GM23248 (cell line): ENCODE results near the gene MYMK. TPM values are rescaled to one million over a fixed set of nuclear protein-coding genes. Genes with fewer than 3 reads are reported as not detected.

Experiments used
- DNase-seq: peaks from one replicate; pipeline ENCODE4 v3.0.0-alpha.2; 2015
- H2AFZ ChIP-seq: fragments of 200-600 bp; sonication (generic); 2 replicates; pipeline ENCODE4 v1.6.1; 2016; ENCODE audit warnings: antibody characterized with exemption
- H3F3A ChIP-seq: fragments of 200-600 bp; sonication (generic); 2 replicates; pipeline ENCODE4 v1.6.1; 2016; ENCODE audit warnings: mild to moderate bottlenecking, antibody characterized with exemption, mixed run types; ENCODE audit not compliant: insufficient read depth
- H3K27ac ChIP-seq: fragments of 200-600 bp; sonication (generic); 2 replicates; pipeline ENCODE4 v1.5.1; 2016; ENCODE audit warnings: mild to moderate bottlenecking
- H3K27me3 ChIP-seq: fragments of 200-600 bp; sonication (generic); replicated peaks from 2 replicates; pipeline ENCODE4 v1.6.1; 2016; ENCODE audit warnings: mild to moderate bottlenecking; ENCODE audit not compliant: insufficient read depth
- H3K36me3 ChIP-seq: fragments of 200-600 bp; sonication (generic); 2 replicates; pipeline ENCODE4 v1.6.1; 2016; ENCODE audit warnings: low read depth, mild to moderate bottlenecking
- H3K4me1 ChIP-seq: fragments of 200-600 bp; sonication (generic); 2 replicates; pipeline ENCODE4 v1.6.1; 2016; ENCODE audit warnings: mild to moderate bottlenecking; ENCODE audit not compliant: insufficient read depth
- H3K4me2 ChIP-seq: fragments of 200-600 bp; sonication (generic); one replicate; pipeline ENCODE4 v1.6.1; 2016; ENCODE audit warnings: mild to moderate bottlenecking; ENCODE audit not compliant: unreplicated experiment
- H3K4me3 ChIP-seq: fragments of 200-600 bp; sonication (generic); 2 replicates; pipeline ENCODE4 v1.5.1; 2016; ENCODE audit warnings: mild to moderate bottlenecking
- H3K79me2 ChIP-seq: fragments of 200-600 bp; sonication (generic); 2 replicates; pipeline ENCODE4 v1.6.1; 2016; ENCODE audit warnings: mild to moderate bottlenecking; ENCODE audit not compliant: insufficient read depth
- H3K9ac ChIP-seq: fragments of 200-600 bp; sonication (generic); 2 replicates; pipeline ENCODE4 v1.6.1; 2016; ENCODE audit warnings: mild to moderate bottlenecking
- H3K9me2 ChIP-seq: fragments of 200-600 bp; sonication (generic); 2 replicates; pipeline ENCODE4 v1.6.1; 2016; ENCODE audit warnings: mixed run types, mild to moderate bottlenecking, moderate library complexity; ENCODE audit not compliant: insufficient read depth
- H3K9me3 ChIP-seq: fragments of 200-600 bp; sonication (generic); one replicate; pipeline ENCODE4 v1.6.1; 2017; ENCODE audit warnings: low read depth
- H4K20me1 ChIP-seq: fragments of 200-600 bp; sonication (generic); 2 replicates; pipeline ENCODE4 v1.6.0; 2016; ENCODE audit not compliant: insufficient read depth
- EZH2 ChIP-seq: fragments of 200-600 bp; sonication (generic); IDR thresholded peaks from 2 replicates; pipeline ENCODE4 v1.6.1; 2018; ENCODE audit warnings: antibody characterized with exemption, mild to moderate bottlenecking; ENCODE audit not compliant: insufficient read depth, poor library complexity, severe bottlenecking
- EZH2phosphoT487 ChIP-seq: fragments of 200-600 bp; sonication (generic); IDR thresholded peaks from 2 replicates; pipeline ENCODE4 v1.6.1; 2018; ENCODE audit warnings: antibody characterized with exemption, moderate library complexity, mild to moderate bottlenecking, low read depth; ENCODE audit not compliant: insufficient read depth
- WGBS, 2 experiments: methylation state at CpG; one replicate each; pipeline ENCODE4 v1.1.6; 2015 to 2017; ENCODE audit warnings: low lambda C conversion rate in 2 of 2, low coverage in 1 of 2; ENCODE audit errors: missing lambda C conversion rate in 2 of 2; 5-methylcytosine and 5-hydroxymethylcytosine counted together
- in situ Hi-C: fragments of 300-500 bp; cut with MboI; formaldehyde crosslinking; loops from 2 replicates; pipeline ENCODE4 v1.15.0; 2020
- polyA plus RNA-seq: library from polyadenylated mRNA; unstranded; fragments of >200 nt; fragmentation: Nextera tagmentation; extraction: Ambion mirVana; gene quantifications from 2 replicates; pipeline ENCODE4 v1.2.1, GENCODE V29; 2016
- total RNA-seq: library from RNA; depleted of rRNA; stranded (reverse); fragments of >200 nt; shearing (Covaris generic); gene quantifications from 2 replicates; pipeline ENCODE4 v1.2.3, GENCODE V29; 2014

The MYMK gene
- total and polyA plus RNA-seq, 2 experiments from 2014 or later: not detected

DNA sequence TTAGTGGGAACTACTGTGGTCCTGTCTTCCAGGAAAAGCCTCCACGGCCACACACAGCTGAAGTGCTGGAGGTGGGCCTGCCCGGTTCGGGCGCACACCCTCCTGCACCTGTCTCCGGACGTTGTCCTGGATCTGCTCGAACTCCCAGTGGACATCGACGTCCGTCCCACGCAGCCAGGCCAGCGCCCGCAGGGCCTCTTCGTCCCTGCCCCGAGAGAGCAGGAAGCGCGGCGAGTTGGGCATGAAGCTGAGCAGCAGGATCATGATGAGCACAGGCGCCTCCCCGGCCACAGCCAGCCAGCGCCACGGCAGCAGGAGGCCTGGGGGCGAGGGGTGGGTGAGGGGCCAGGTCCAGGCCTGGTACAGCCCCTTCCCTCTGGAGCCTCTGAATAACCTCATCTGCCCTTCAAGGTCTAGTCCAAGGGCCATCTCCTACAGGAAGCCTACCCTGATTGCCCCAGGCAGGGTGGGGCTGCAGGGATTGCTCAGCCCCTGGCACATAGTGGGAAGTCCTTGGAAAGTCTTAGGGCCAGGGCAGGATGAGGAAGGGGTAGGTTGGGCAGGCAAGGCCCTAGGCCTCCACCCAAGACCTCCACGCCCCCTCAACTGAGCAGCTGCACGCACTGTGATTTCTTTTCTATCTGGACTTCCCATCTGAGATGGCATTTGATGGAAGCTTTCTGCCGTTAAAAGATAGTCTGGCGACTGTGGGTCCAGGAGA, 49.3 kb downstream of the MYMK start:
- Histone ChIP-seq H3K36me3 (no peaks in the 10 kb centered on the region), H3K4me2 (no peak overlapping the region), H3F3A (no peaks in the 10 kb centered on the region), H3K9me3 (no peaks in the 10 kb centered on the region), H3K9ac (no peak overlapping the region), H3K4me1 (no peaks in the 10 kb centered on the region), H3K9me2 (no peaks in the 10 kb centered on the region), H3K27me3 (no peaks in the 10 kb centered on the region), H2AFZ (no peak overlapping the region), H3K27ac (no peak overlapping the region), H3K4me3 (no peak overlapping the region), H3K79me2 (no peaks in the 10 kb centered on the region), H4K20me1 (no peaks in the 10 kb centered on the region)
- TF ChIP-seq EZH2 (no peak), EZH2phosphoT487 (no peak)
- in situ Hi-C loops: loop anchor here (25.0 kb wide), 1 partner anchor 438 kb away; the partner anchor contains the start of gene GTF3C5
- no peak for DNase-seq
- 93 to 95% methylated on average over 27 of the region's 27 CpGs for WGBS, 2 experiments

DNA sequence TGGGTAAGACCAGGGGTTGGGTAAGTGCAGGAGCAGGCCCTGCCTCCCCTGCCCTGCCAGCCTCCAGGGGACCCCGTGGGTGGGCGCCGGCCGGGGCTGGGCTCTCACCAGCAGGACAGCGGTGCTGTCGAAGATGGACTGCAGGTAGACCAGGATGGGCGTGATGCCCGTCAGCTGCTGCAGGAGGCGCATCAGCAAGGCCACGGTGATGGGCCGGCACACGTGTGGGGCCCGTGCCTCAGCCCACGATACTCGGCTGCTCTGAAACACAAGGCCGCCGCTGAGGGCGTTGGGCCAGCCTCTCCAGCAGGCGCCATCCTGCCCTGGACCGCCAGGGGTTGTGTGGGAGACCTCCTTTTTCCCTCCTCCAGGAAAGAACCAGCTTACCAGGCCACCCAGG, 49.9 kb downstream of the MYMK start:
- no peak for DNase-seq
- Histone ChIP-seq H2AFZ (no peak overlapping the region), H3K27me3 (no peaks in the 10 kb centered on the region), H3K79me2 (no peaks in the 10 kb centered on the region), H3K9ac (no peak overlapping the region), H3K9me2 (no peaks in the 10 kb centered on the region), H3K9me3 (no peaks in the 10 kb centered on the region), H3K4me1 (no peaks in the 10 kb centered on the region), H3F3A (no peaks in the 10 kb centered on the region), H4K20me1 (no peaks in the 10 kb centered on the region), H3K4me2 (no peak overlapping the region), H3K27ac (no peak overlapping the region), H3K4me3 (no peak overlapping the region), H3K36me3 (no peaks in the 10 kb centered on the region)
- TF ChIP-seq EZH2 (no peak), EZH2phosphoT487 (no peak)
- 88 to 92% methylated on average over 17 to 20 of the region's 20 CpGs for WGBS, 2 experiments
- in situ Hi-C loops: loop anchor here (25.0 kb wide), 1 partner anchor 438 kb away; the partner anchor contains the start of gene GTF3C5

GRCh38 chr9:133474215-133474614, 50.5 kb downstream of the MYMK start:
- Histone ChIP-seq H3K36me3 (no peaks in the 10 kb centered on the region), H3K4me1 (no peaks in the 10 kb centered on the region), H3K9me2 (no peaks in the 10 kb centered on the region), H2AFZ (no peak overlapping the region), H3K27ac (no peak overlapping the region), H3F3A (no peaks in the 10 kb centered on the region), H3K9me3 (no peaks in the 10 kb centered on the region), H3K4me2 (no peak overlapping the region), H3K4me3 (no peak overlapping the region), H4K20me1 (no peaks in the 10 kb centered on the region), H3K27me3 (no peaks in the 10 kb centered on the region), H3K9ac (no peak overlapping the region), H3K79me2 (no peaks in the 10 kb centered on the region)
- TF ChIP-seq EZH2phosphoT487: no peak
- no peak for TF ChIP-seq EZH2
- 88 to 89% methylated on average over 5 of the region's 5 CpGs for WGBS, 2 experiments
- no peak for DNase-seq
- in situ Hi-C loops: no loop called here

- no peaks in the 10 kb centered on the region for H3F3A ChIP-seq
- 86 to 91% methylated on average over 15 to 20 of the region's 20 CpGs for WGBS, 2 experiments
- in situ Hi-C loops: no loop called here
Measured at GRCh38 chr9:133473743-133474142, 51.0 kb downstream of the MYMK start.

More at GRCh38 chr9:133473743-133474142, 51.0 kb downstream of the MYMK start:
- TF ChIP-seq EZH2phosphoT487 (no peak), EZH2 (no peak)
- Histone ChIP-seq H3K9me3 (no peaks in the 10 kb centered on the region), H4K20me1 (no peaks in the 10 kb centered on the region), H3K9ac (no peak overlapping the region), H3K4me3 (no peak overlapping the region), H3K36me3 (no peaks in the 10 kb centered on the region), H3K79me2 (no peaks in the 10 kb centered on the region), H2AFZ (no peak overlapping the region), H3K9me2 (no peaks in the 10 kb centered on the region), H3K27ac (no peak overlapping the region), H3K27me3 (no peaks in the 10 kb centered on the region), H3K4me2 (no peak overlapping the region), H3K4me1 (no peaks in the 10 kb centered on the region)
- no peak for DNase-seq
